HepG2 (cell line): Measurements from ENCODE around the gene IFNLR1. TPM values are rescaled to one million over a fixed set of nuclear protein-coding genes. Genes with fewer than 3 reads are reported as not detected.

Experiments used
- ATF7 ChIP-seq, 2 experiments: fragments of 450-650 bp in 1 of 2; sonication (generic) in 1 of 2; formaldehyde crosslinking in 1 of 2; IDR thresholded peaks; 2 replicates each; pipeline versions ENCODE4 v1.4.0 to v1.6.1; 2016 to 2020; ENCODE audit warnings: antibody characterized with exemption in 1 of 2, mild to moderate bottlenecking in 1 of 2, missing genetic modification reagents in 1 of 2
- ATM ChIP-seq: fragments of 450-650 bp; IDR thresholded peaks from 2 replicates; pipeline ENCODE4 v1.7.1; 2017; ENCODE audit warnings: mild to moderate bottlenecking, borderline replicate concordance
- CAMTA2 ChIP-seq: sonication (generic); formaldehyde crosslinking; IDR thresholded peaks from 2 replicates; pipeline ENCODE4 v1.4.0; 2020; ENCODE audit warnings: mild to moderate bottlenecking, missing genetic modification reagents, borderline replicate concordance
- DBP ChIP-seq: sonication (generic); formaldehyde crosslinking; IDR thresholded peaks from 2 replicates; pipeline ENCODE4 v1.4.0; 2020; ENCODE audit warnings: missing genetic modification reagents; ENCODE audit errors: not compliant biosample characterization
- GTF3A ChIP-seq: sonication (generic); formaldehyde crosslinking; conservative IDR thresholded peaks from 2 replicates; pipeline ENCODE4 v1.4.0; 2020; ENCODE audit warnings: mild to moderate bottlenecking, missing genetic modification reagents
- LRRFIP1 ChIP-seq: sonication (generic); formaldehyde crosslinking; conservative IDR thresholded peaks from 2 replicates; pipeline ENCODE4 v1.4.0; 2020; ENCODE audit warnings: missing genetic modification reagents
- NFE2L2 ChIP-seq: fragments of 150-350 bp; IDR thresholded peaks from 2 replicates; pipeline ENCODE4 v1.6.1; 2014; ENCODE audit warnings: low read length
- NR2C2 ChIP-seq: sonication (generic); formaldehyde crosslinking; IDR thresholded peaks from 2 replicates; pipeline ENCODE4 v1.4.0; 2020; ENCODE audit warnings: missing genetic modification reagents, mild to moderate bottlenecking, moderate library complexity, borderline replicate concordance
- NR2F2 ChIP-seq: IDR thresholded peaks from 2 replicates; pipeline ENCODE4 v1.6.1; 2012; ENCODE audit warnings: low read depth, inconsistent platforms, borderline replicate concordance
- PBX3 ChIP-seq: sonication (generic); formaldehyde crosslinking; IDR thresholded peaks from 2 replicates; pipeline ENCODE4 v1.8.1; 2023; ENCODE audit warnings: missing genetic modification reagents, inconsistent platforms, borderline replicate concordance
- PCBP1 ChIP-seq: fragments of 200-400 bp; formaldehyde crosslinking; IDR thresholded peaks from 2 replicates; pipeline ENCODE4 v1.6.1; 2017; ENCODE audit warnings: mild to moderate bottlenecking, low read depth, low read length, borderline replicate concordance
- RAD51 ChIP-seq: fragments of 450-650 bp; IDR thresholded peaks from 2 replicates; pipeline ENCODE4 v1.6.1; 2016; ENCODE audit warnings: borderline replicate concordance
- TBP ChIP-seq: sonication (generic); formaldehyde crosslinking; IDR thresholded peaks from 2 replicates; pipeline ENCODE4 v1.5.0; 2020; ENCODE audit warnings: missing genetic modification reagents
- ZNF18 ChIP-seq: sonication (generic); formaldehyde crosslinking; IDR thresholded peaks from 2 replicates; pipeline ENCODE4 v1.8.0; 2022; ENCODE audit warnings: mild to moderate bottlenecking, missing genetic modification reagents; ENCODE audit not compliant: insufficient replicate concordance
- ZNF572 ChIP-seq: sonication (generic); formaldehyde crosslinking; IDR thresholded peaks from 2 replicates; pipeline ENCODE4 v1.5.1; 2020; ENCODE audit warnings: mild to moderate bottlenecking, missing genetic modification reagents
- ZNF83 ChIP-seq: sonication (generic); formaldehyde crosslinking; IDR thresholded peaks from 2 replicates; pipeline ENCODE4 v1.4.0; 2020; ENCODE audit warnings: missing genetic modification reagents, mild to moderate bottlenecking, borderline replicate concordance
- ZNF841 ChIP-seq: sonication (generic); formaldehyde crosslinking; IDR thresholded peaks from 2 replicates; pipeline ENCODE4 v1.8.1; 2023; ENCODE audit warnings: missing genetic modification reagents, borderline replicate concordance
- polyA plus RNA-seq, 8 experiments: library from polyadenylated mRNA; depleted of rRNA in 3 of 8; stranded (reverse) in 7 of 8; unstranded in 1 of 8; fragments of >200 nt; fragmentation: Illumina TruSeq in 4 of 8; extraction: Trizol in 4 of 8; gene quantifications; 2 replicates each; pipeline versions ENCODE4 v1.2.1 to v1.2.3, GENCODE V29; 2011 to 2016; ENCODE audit warnings: low read depth in 4 of 8, missing spikeins in 1 of 8, mixed read lengths in 1 of 8; ENCODE audit not compliant: insufficient read depth in 1 of 8
- total RNA-seq, 5 experiments: library from RNA; depleted of rRNA; stranded (reverse); fragments of >200 nt; fragmentation: Illumina TruSeq; extraction: Trizol; gene quantifications; 2 replicates each; pipeline ENCODE4 v1.2.3, GENCODE V29; 2016; ENCODE audit warnings: low read depth in 1 of 5
- TF ChIP-seq, protein P1 (sequence below), 2 experiments: sonication (generic) in 1 of 2; formaldehyde crosslinking in 1 of 2; IDR thresholded peaks; 2 replicates each; pipeline versions ENCODE4 v1.5.1 to v1.6.1; 2011 to 2020; ENCODE audit warnings: borderline replicate concordance in 1 of 2, low read depth in 1 of 2, low read length in 1 of 2, mild to moderate bottlenecking in 1 of 2, missing genetic modification reagents in 1 of 2, moderate library complexity in 1 of 2
- TF ChIP-seq, protein P2 (sequence below): sonication (generic); formaldehyde crosslinking; IDR thresholded peaks from 2 replicates; pipeline ENCODE4 v1.9.0; 2022; ENCODE audit warnings: low read depth, missing genetic modification reagents

IFNLR1 gene
- total and polyA plus RNA-seq, 2 of the 13 experiments (the other 11 are each of a cell fraction or from before 2014, with no cell fraction given), result 3.8 to 8.5 TPM

DNA sequence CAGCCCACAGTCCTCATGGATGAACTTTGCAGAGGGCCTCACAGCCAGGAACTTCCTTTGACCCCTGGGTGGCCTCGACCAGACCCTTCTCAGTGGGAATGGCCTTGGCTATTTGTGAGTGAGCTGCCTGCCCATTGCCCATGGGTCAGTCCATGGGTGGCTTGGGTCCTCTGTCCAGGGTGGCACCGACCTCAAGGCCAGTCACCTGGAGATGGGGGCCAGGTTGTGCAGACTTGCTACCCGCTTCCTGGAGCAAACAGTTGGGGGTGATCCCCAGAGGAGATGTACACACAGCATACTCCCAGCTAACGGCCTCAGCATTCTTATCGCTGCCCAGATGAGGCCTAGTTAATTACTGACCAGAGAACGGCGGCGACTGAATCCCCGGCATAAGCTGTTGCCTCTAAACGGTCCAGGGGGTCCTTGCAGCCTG lies 23.1 kb upstream of the IFNLR1 start (continued):
- TF ChIP-seq ZNF18 (CRISPR knock-in tag), result peak; percentile 54
- TF ChIP-seq NFE2L2, result no peak
- no peak for TF ChIP-seq ZNF841 (CRISPR knock-in tag)
- TF ChIP-seq ZNF83 (CRISPR knock-in tag), result no peak
- TF ChIP-seq TBP, result no peak
- TF ChIP-seq, protein P1, sequence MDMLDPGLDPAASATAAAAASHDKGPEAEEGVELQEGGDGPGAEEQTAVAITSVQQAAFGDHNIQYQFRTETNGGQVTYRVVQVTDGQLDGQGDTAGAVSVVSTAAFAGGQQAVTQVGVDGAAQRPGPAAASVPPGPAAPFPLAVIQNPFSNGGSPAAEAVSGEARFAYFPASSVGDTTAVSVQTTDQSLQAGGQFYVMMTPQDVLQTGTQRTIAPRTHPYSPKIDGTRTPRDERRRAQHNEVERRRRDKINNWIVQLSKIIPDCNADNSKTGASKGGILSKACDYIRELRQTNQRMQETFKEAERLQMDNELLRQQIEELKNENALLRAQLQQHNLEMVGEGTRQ (IDR thresholded peaks at IDR 0.05; ENCODE audit: low read depth, low read length), result no peak
- TF ChIP-seq, protein P1 (CRISPR knock-in tag; IDR thresholded peaks at IDR 0.05; ENCODE audit: borderline replicate concordance), result no peak
- no peak for TF ChIP-seq ZNF572 (CRISPR knock-in tag)
- TF ChIP-seq PCBP1, result no peak
- TF ChIP-seq NR2C2, result 0 out of 2 replicates have a peak, but pooled peaks have one; percentile 47
- TF ChIP-seq PBX3, result no peak
- no peak for TF ChIP-seq DBP (CRISPR knock-in tag)
- TF ChIP-seq CAMTA2 (CRISPR knock-in tag), result no peak
- no peak for TF ChIP-seq NR2F2
- TF ChIP-seq GTF3A (CRISPR knock-in tag), result no peak
- no peak for TF ChIP-seq ATF7 (IDR thresholded peaks at IDR 0.05)
- no peak for TF ChIP-seq ATF7 (CRISPR knock-in tag; IDR thresholded peaks at IDR 0.05)
- no peak for TF ChIP-seq LRRFIP1 (CRISPR knock-in tag)
- TF ChIP-seq ATM, result no peak
- TF ChIP-seq, protein P2, sequence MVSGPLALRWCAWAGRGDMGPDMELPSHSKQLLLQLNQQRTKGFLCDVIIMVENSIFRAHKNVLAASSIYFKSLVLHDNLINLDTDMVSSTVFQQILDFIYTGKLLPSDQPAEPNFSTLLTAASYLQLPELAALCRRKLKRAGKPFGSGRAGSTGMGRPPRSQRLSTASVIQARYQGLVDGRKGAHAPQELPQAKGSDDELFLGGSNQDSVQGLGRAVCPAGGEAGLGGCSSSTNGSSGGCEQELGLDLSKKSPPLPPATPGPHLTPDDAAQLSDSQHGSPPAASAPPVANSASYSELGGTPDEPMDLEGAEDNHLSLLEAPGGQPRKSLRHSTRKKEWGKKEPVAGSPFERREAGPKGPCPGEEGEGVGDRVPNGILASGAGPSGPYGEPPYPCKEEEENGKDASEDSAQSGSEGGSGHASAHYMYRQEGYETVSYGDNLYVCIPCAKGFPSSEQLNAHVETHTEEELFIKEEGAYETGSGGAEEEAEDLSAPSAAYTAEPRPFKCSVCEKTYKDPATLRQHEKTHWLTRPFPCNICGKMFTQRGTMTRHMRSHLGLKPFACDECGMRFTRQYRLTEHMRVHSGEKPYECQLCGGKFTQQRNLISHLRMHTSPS (CRISPR knock-in tag), result peak; percentile 97
- TF ChIP-seq RAD51, result no peak
